CD4-positive, alpha-beta T cell treated with Interferon gamma for 1 hour (primary cell): ENCODE data around the gene NAB2.

Source experiments
- DNase-seq: peaks from one replicate; pipeline ENCODE4 v3.0.0-alpha.2; 2020

The NAB2 gene

GRCh38 chr12:57135527-57136326 lies 46.8 kb downstream of the NAB2 start:
- DNase-seq = no peak

- DNase-seq = peak; percentile 27
These were observed 49.8 kb downstream of the NAB2 start for GRCh38 chr12:57138526-57139272.

- DNase-seq = no peak
These were observed 51.1 kb downstream of the NAB2 start for GRCh38 chr12:57139796-57140649.

GRCh38 chr12:57141249-57141648 lies 52.3 kb downstream of the NAB2 start:
- no peak for DNase-seq

- no peak for DNase-seq
These were observed 53.2 kb downstream of the NAB2 start for GRCh38 chr12:57142121-57142520.

GRCh38 chr12:57142727-57143126 lies 53.8 kb downstream of the NAB2 start:
- DNase-seq = no peak

- DNase-seq = no peak
These were observed 54.5 kb downstream of the NAB2 start for GRCh38 chr12:57143454-57143853.
